ENCODE measurements around the gene GPRIN3.

DNA sequence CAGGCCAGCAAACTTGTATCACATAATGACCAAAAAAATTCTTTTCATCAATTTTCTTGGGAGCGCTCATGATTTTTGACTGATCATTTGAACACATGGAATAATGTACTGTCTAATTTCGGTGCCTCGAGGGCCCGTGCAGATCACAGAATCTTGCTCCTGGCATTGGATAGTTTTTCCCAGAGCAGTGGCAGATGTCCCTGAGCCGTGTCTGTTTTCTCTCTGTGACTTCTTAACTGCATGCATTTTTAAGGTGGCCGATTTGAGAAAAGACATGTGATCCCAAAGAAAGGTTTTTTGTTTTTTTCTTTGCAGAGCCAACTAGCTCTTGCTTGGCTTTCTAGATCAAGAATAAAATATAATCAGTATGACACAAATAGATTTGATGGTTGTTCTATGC is 19.7 kb downstream of the GPRIN3 start:
- TF ChIP-seq YY1 (IDR thresholded peaks at IDR 0.05; ENCODE audit: insufficient read depth, insufficient read length) (no peak), SUZ12 (IDR thresholded peaks at IDR 0.05; ENCODE audit: extremely low read depth, insufficient read depth, insufficient read length) (no peak), ZNF274 (IDR thresholded peaks at IDR 0.05; ENCODE audit: low read depth, low read length) (no peak)
